Kidney (tissue), 14 donors: ENCODE measurements around the gene NLGN2. TPM values are rescaled to one million over a fixed set of nuclear protein-coding genes. Genes with fewer than 3 reads are reported as not detected.

Experiments
- DNase-seq, 5 donors: peaks; one replicate each; pipeline ENCODE4 v3.0.0-alpha.2; 2013 to 2020
- FAIRE-seq: peaks from 2 replicates; lab custom pipeline; 2012; peaks lifted over from hg19 to GRCh38; lab: Jason Lieb, UNC
- H3K27ac ChIP-seq, 2 donors: one replicate each; pipeline ENCODE4 v1.7.0; 2013; ENCODE audit warnings: low read depth in 2 of 2, low read length in 2 of 2, inconsistent platforms in 1 of 2
- H3K27me3 ChIP-seq: one replicate; pipeline ENCODE4 v1.7.1; 2013; ENCODE audit warnings: low read length, inconsistent platforms; ENCODE audit not compliant: control insufficient read depth, insufficient read depth
- H3K36me3 ChIP-seq, 3 donors: one replicate each; pipeline versions ENCODE4 v1.7.0 to v1.7.1; 2013; ENCODE audit warnings: low read length in 3 of 3, control low read depth in 1 of 3, inconsistent platforms in 1 of 3; ENCODE audit not compliant: insufficient read depth in 3 of 3, control insufficient read depth in 2 of 3
- H3K4me1 ChIP-seq, 3 donors: one replicate each; pipeline versions ENCODE4 v1.7.0 to v1.7.1; 2013; ENCODE audit warnings: low read length in 3 of 3, inconsistent platforms in 1 of 3, low read depth in 1 of 3; ENCODE audit not compliant: control insufficient read depth in 2 of 3, insufficient read depth in 2 of 3
- H3K4me3 ChIP-seq, 3 donors: one replicate each; pipeline versions ENCODE4 v1.7.0 to v1.8.1; 2013; ENCODE audit warnings: low read length in 3 of 3, control low read depth in 1 of 3, inconsistent platforms in 1 of 3
- H3K9ac ChIP-seq, 3 donors: one replicate each; pipeline versions ENCODE4 v1.7.0 to v1.7.1; 2013; ENCODE audit warnings: low read length in 3 of 3, control low read depth in 1 of 3, inconsistent platforms in 1 of 3
- H3K9me3 ChIP-seq, 3 donors: one replicate each; pipeline versions ENCODE4 v1.7.0 to v1.7.1; 2013; ENCODE audit warnings: low read length in 3 of 3, control low read depth in 1 of 3, inconsistent platforms in 1 of 3; ENCODE audit not compliant: control insufficient read depth in 2 of 3, insufficient read depth in 1 of 3
- CTCF ChIP-seq: IDR thresholded peaks from 3 replicates; pipeline ENCODE4 v1.5.1; 2012; ENCODE audit warnings: mild to moderate bottlenecking, moderate library complexity, borderline replicate concordance; ENCODE audit not compliant: insufficient read depth; ENCODE audit errors: extremely low read depth
- intact Hi-C: fragments of 100-400 bp; cut with DNase I; formaldehyde crosslinking; loops from one replicate; pipeline ENCODE4 v1.11.1; 2022
- polyA plus RNA-seq: library from polyadenylated mRNA; stranded (reverse); fragments of 350-450 nt; fragmentation: Illumina TruSeq; extraction: RNeasy Lipid Tissue Mini Kit (QIAGEN cat#74804); gene quantifications from one replicate; pipeline ENCODE4 v1.2.3, GENCODE V29; 2014; ENCODE audit warnings: low read depth, low replicate concordance; ENCODE audit not compliant: insufficient read depth
- total RNA-seq: library from RNA; stranded (reverse); fragmentation: NEBNext Ultra II Directional; extraction: Animal tissue kit (Norgen Biotek cat#: 25700); gene quantifications from one replicate; pipeline ENCODE4 v1.2.1, GENCODE V29; 2021
- donor health status: control.
- donor health status: control.
- donor health status: control.
- donor health status: control.
- donor health status: control.
- donor health status: DM: yes; HTN: yes; CAD: no.
- donor health status: Normal renal cell carcinoma (clear cell type).

The NLGN2 gene
- total and polyA plus RNA-seq, 2 donors from 2014 or later: 7.3 to 23.4 TPM

- intact Hi-C loops: no loop called here
- H3K9ac ChIP-seq: peak overlapping the region in 2 of 3 donors; percentile 24 to 32
- DNase-seq: peak; percentile 87 to 94 (median 91)
- no peaks in the 10 kb centered on the region for H3K36me3 ChIP-seq
- peak overlapping the region; percentile 78 to 86 for H3K27ac ChIP-seq
- FAIRE-seq: no peak
- peak; percentile 93 for TF ChIP-seq CTCF
- peaks cover 7% of the 10 kb centered on the region for H3K27me3 ChIP-seq
- H3K4me3 ChIP-seq: peak overlapping the region; percentile 21 to 79 (median 78)
- no peaks in the 10 kb centered on the region for H3K9me3 ChIP-seq
- peaks cover 0 to 26% (median 5%) of the 10 kb centered on the region in 3 donors for H3K4me1 ChIP-seq
Measured at GRCh38 chr17:7436556-7437368, 29.1 kb downstream of the NLGN2 start.

- H3K9ac ChIP-seq: peak overlapping the region in 2 of 3 donors; percentile 26 to 48
- H3K27ac ChIP-seq: peak overlapping the region; percentile 37 to 86
- no peaks in the 10 kb centered on the region for H3K36me3 ChIP-seq
- no peaks in the 10 kb centered on the region for H3K9me3 ChIP-seq
- no peak for FAIRE-seq
- no peak for TF ChIP-seq CTCF
- peaks cover 0 to 26% (median 5%) of the 10 kb centered on the region in 3 donors for H3K4me1 ChIP-seq
- H3K4me3 ChIP-seq: peak overlapping the region; percentile 42 to 79 (median 52)
- H3K27me3 ChIP-seq: peaks cover 7% of the 10 kb centered on the region
- intact Hi-C loops: no loop called here
- DNase-seq: peak in 1 of 5 donors; percentile 81
Measured at GRCh38 chr17:7437369-7437863, 29.8 kb downstream of the NLGN2 start.

GRCh38 chr17:7437950-7438614 is 30.4 kb downstream of the NLGN2 start:
- peak overlapping the region; percentile 53 to 86 for H3K27ac ChIP-seq
- intact Hi-C loops: no loop called here
- peaks cover 0 to 26% (median 5%) of the 10 kb centered on the region in 3 donors for H3K4me1 ChIP-seq
- H3K4me3 ChIP-seq: peak overlapping the region; percentile 42 to 79 (median 52)
- FAIRE-seq (no peak), DNase-seq (peak; percentile 62 to 90 (median 80))
- no peaks in the 10 kb centered on the region for H3K36me3 ChIP-seq
- no peak for TF ChIP-seq CTCF
- H3K9me3 ChIP-seq: no peaks in the 10 kb centered on the region
- peaks cover 7% of the 10 kb centered on the region for H3K27me3 ChIP-seq
- H3K9ac ChIP-seq: peak overlapping the region; percentile 26 to 48 (median 29)
